Measurements from ENCODE around the gene GPR31. TPM values are rescaled to one million over a fixed set of nuclear protein-coding genes. Genes with fewer than 3 reads are reported as not detected.

The GPR31 gene
- total RNA-seq, 4 donors from 2014 or later, result not detected

DNA sequence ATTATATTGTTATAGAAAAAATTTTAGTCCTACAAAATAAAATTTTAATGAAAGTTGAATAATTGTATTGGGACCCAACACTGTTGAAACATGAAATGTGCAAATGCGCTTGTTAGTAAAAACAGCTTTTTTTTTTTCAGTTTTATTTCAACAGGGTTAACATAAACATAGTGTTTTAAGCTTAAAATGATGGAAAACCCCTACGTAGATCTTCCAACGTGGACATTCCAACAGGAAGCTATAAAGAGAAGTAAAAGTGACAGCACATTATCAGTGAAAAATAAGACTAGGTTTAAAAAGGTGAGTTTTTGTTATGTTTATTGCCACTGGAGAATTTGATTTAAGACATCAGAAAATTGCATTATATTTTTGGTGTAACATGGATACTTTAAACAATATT lies 6.5 kb upstream of the GPR31 start:
- ATAC-seq (no peak), DNase-seq (no peak)
- intact Hi-C loops (cut with DNase I; ENCODE audit: low total_unique reads), result no loop called here
- TF ChIP-seq, protein P1, sequence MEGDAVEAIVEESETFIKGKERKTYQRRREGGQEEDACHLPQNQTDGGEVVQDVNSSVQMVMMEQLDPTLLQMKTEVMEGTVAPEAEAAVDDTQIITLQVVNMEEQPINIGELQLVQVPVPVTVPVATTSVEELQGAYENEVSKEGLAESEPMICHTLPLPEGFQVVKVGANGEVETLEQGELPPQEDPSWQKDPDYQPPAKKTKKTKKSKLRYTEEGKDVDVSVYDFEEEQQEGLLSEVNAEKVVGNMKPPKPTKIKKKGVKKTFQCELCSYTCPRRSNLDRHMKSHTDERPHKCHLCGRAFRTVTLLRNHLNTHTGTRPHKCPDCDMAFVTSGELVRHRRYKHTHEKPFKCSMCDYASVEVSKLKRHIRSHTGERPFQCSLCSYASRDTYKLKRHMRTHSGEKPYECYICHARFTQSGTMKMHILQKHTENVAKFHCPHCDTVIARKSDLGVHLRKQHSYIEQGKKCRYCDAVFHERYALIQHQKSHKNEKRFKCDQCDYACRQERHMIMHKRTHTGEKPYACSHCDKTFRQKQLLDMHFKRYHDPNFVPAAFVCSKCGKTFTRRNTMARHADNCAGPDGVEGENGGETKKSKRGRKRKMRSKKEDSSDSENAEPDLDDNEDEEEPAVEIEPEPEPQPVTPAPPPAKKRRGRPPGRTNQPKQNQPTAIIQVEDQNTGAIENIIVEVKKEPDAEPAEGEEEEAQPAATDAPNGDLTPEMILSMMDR (IDR thresholded peaks at IDR 0.05 in 4 of 5, conservative IDR thresholded peaks at IDR 0.05 in 1 of 5), result no peak
- no peak for TF ChIP-seq POLR2A (IDR thresholded peaks at IDR 0.05)
- no peaks in the 10 kb centered on the region for H3K9me3 ChIP-seq
- in situ Hi-C loops (cut with MboI; ENCODE audit: low sequenced_read_pairs in 4 of 4), result no loop called here
- peaks cover 0 to 3% (median 0%) of the 10 kb centered on the region in 3 donors for H3K27me3 ChIP-seq
- H3K36me3 ChIP-seq, result no peaks in the 10 kb centered on the region
- no peaks in the 10 kb centered on the region for H3K4me1 ChIP-seq
- no peak overlapping the region for H3K4me3 ChIP-seq
- no peak overlapping the region for H3K27ac ChIP-seq

- in situ Hi-C loops (cut with MboI; ENCODE audit: low sequenced_read_pairs in 4 of 4), result no loop called here
- TF ChIP-seq POLR2A (IDR thresholded peaks at IDR 0.05), result no peak
- TF ChIP-seq, protein P1 (IDR thresholded peaks at IDR 0.05 in 4 of 5, conservative IDR thresholded peaks at IDR 0.05 in 1 of 5), result no peak
- no peak overlapping the region for H3K4me3 ChIP-seq
- peaks cover 0 to 3% (median 0%) of the 10 kb centered on the region in 3 donors for H3K27me3 ChIP-seq
- H3K9me3 ChIP-seq, result no peaks in the 10 kb centered on the region
- H3K36me3 ChIP-seq, result no peaks in the 10 kb centered on the region
- H3K27ac ChIP-seq, result no peak overlapping the region
- H3K4me1 ChIP-seq, result no peaks in the 10 kb centered on the region
- intact Hi-C loops (cut with DNase I; ENCODE audit: low total_unique reads), result no loop called here
- DNase-seq (no peak), ATAC-seq (no peak)
Observed at GRCh38 chr6:167163476-167164011, 5.8 kb upstream of the GPR31 start.

GRCh38 chr6:167162591-167162990 lies 4.8 kb upstream of the GPR31 start:
- H3K4me3 ChIP-seq, result no peak overlapping the region
- no peaks in the 10 kb centered on the region for H3K36me3 ChIP-seq
- intact Hi-C loops (cut with DNase I; ENCODE audit: low total_unique reads) (no loop called here), in situ Hi-C loops (cut with MboI; ENCODE audit: low sequenced_read_pairs in 4 of 4) (no loop called here)
- no peak overlapping the region for H3K27ac ChIP-seq
- ATAC-seq (no peak), DNase-seq (no peak)
- H3K27me3 ChIP-seq, result peaks cover 0 to 3% (median 0%) of the 10 kb centered on the region in 3 donors
- H3K9me3 ChIP-seq, result no peaks in the 10 kb centered on the region
- TF ChIP-seq, protein P1 (IDR thresholded peaks at IDR 0.05 in 4 of 5, conservative IDR thresholded peaks at IDR 0.05 in 1 of 5), result no peak
- TF ChIP-seq POLR2A (IDR thresholded peaks at IDR 0.05), result no peak
- no peaks in the 10 kb centered on the region for H3K4me1 ChIP-seq

DNA sequence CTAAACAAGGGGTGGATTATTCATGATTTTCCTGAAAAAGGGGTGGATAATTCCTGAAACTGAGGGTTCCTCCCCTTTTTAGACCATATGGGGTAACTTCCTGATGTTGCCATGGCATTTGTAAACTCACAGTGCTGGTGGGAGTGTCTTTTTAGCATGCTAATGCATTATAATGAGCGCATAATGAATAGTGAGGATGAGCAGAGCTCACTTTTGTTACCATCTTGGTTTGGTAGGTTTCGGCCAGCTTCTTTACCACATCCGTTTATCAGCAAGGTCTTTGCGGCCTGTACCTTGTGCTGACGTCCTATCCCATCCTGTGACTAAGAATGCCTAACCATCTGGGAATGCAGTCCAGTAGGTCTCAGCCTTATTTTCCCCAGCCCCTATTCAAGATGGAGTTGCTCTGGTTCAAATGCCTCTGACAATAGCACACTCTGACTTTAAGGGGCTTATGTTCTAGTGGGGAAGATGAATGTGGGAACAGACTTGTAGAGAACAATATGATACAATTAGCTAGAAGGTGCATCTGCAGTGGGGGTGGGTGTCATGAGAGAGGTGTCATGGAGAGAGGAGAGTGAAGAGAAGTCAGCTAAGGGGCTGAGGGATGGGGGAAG lies 4.2 kb upstream of the GPR31 start:
- peaks cover 0 to 3% (median 0%) of the 10 kb centered on the region in 3 donors for H3K27me3 ChIP-seq

More for the DNA sequence above, 4.2 kb upstream of the GPR31 start:
- ATAC-seq (no peak), DNase-seq (no peak)
- H3K36me3 ChIP-seq, result no peaks in the 10 kb centered on the region
- no peaks in the 10 kb centered on the region for H3K9me3 ChIP-seq
- H3K4me3 ChIP-seq, result no peak overlapping the region
- in situ Hi-C loops (cut with MboI; ENCODE audit: low sequenced_read_pairs in 4 of 4) (no loop called here), intact Hi-C loops (cut with DNase I; ENCODE audit: low total_unique reads) (no loop called here)
- H3K4me1 ChIP-seq, result no peaks in the 10 kb centered on the region
- no peak overlapping the region for H3K27ac ChIP-seq
- TF ChIP-seq POLR2A (IDR thresholded peaks at IDR 0.05), result no peak
- TF ChIP-seq, protein P1 (IDR thresholded peaks at IDR 0.05 in 4 of 5, conservative IDR thresholded peaks at IDR 0.05 in 1 of 5), result no peak
